CD4-positive, alpha-beta T cell treated with Interleukin-15 for 1 hour (primary cell): ENCODE results near the gene FBXO10.
A peak's percentile ranks its signal among the peaks of the same experiment; 100 is the strongest.
"Not testable (repeated sequence)": the region's sequence is repeated elsewhere in the genome, so short reads cannot be mapped to it uniquely, and the experiment has no call there.

Source experiments
- DNase-seq: peaks from one replicate; pipeline ENCODE4 v3.0.0-alpha.2; 2020

Gene FBXO10, protein sequence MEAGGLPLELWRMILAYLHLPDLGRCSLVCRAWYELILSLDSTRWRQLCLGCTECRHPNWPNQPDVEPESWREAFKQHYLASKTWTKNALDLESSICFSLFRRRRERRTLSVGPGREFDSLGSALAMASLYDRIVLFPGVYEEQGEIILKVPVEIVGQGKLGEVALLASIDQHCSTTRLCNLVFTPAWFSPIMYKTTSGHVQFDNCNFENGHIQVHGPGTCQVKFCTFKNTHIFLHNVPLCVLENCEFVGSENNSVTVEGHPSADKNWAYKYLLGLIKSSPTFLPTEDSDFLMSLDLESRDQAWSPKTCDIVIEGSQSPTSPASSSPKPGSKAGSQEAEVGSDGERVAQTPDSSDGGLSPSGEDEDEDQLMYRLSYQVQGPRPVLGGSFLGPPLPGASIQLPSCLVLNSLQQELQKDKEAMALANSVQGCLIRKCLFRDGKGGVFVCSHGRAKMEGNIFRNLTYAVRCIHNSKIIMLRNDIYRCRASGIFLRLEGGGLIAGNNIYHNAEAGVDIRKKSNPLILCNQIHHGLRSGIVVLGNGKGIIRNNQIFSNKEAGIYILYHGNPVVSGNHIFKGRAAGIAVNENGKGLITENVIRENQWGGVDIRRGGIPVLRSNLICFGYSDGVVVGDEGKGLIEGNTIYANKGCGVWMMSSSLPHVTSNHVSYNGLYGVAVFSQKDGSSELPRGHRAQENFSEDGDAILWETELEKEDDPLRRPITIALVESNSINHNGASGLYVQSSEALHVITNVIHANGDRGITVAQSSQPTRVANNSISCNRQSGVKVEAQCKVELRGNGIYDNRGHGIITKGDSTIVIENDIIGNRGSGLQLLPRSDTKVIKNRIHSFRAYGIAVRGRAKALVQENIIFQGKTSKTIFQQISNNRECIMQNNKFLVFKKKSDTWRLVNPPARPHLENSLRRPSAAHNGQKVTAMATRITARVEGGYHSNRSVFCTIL

DNA sequence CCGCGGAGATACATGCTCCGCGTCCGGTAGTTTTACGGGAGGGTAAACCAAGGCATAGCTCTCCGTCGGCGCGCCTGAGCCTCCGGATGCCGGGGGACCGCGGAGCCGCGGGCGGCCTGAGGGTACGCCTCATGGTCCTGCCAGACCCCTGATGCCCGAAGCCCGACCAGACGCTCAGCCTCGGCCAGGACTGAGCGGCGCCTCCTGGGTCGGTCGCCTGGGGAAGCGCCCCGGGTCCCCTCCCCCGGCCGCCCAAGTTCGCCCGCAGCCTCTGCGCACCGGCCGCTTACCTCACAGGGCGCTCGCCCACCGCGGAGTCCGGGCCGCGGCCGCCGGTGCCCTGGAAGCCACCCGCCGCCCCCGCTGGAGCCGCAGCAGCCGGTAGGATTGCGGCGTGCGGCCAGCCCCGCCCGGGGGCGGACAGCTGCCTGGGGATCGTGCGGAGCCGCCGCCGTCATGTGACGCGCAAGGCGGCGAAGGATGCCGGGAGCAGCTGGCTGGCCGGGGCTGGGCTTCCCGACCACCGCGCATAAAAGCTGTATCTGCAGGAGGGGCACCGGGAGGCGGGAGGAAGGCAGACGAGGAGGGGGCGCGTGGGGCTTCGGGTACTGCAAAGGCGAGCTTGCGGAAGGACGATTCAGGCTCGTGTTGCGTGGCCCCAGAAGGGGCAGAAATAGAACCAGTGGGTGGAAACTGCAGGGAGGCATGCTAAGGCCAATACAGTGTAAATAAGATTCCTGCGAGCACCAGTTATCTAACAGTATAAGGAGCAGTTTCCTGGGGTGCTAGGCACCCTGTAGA lies at the start of gene FBXO10:
FBXO10 (minus strand) TSS at position 460 of the 801 bp plus-strand sequence. CDS start 34,612 bp downstream, outside the sequence.
- DNase-seq, result peak; percentile 30

DNA sequence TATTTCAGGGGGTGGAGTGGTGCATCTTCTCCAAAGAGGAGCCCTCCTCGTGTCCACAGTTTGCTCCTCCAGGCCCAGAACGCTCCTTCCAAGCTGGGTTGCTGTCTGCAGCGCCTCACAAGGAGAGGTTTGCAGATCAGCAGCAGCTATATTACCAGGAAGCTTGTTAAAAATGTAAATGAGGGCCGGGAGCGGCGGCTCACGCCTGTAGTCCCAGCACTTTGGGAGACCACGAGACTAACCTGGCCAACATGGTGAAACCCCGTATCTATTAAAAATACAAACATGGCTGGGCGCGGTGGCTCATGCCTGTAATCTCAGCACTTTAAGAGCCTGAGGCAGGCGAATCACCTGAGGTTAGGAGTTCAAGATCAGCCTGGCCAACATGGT lies 49.6 kb upstream of the FBXO10 start:
- no peak for DNase-seq

DNA sequence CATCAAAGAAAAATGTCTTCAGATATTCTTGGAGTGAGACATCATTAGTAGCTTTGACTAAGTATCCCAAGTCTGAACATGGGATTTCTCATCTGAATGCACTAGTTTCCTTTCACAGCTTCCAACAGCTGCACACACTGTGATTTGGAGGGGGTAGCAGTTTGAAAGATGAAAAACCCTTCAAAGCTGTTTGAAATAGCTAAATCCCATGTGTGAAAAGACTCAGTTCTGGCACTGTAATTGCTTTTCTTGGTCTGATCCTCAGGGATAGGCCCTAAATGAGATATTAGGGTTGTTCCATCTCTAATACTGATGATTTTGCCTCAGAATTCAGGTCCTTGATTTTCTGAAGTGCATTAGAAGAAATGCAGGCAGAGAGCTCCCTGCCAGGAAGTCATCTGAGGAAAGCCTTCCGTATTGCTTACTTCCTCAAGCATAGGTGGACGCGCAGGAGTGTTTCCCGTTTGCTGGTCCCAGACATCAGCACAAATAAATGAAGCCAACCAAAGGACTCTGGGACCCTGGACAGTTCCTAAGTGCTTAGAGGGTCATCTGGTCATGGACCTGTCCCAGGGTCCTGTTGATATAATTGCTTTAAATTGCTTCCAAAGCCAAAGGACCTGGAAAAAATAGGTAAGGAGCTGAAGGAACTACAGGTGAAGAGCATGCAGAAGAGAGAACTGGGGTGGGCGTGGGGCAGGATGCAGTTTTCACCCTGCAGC lies 49.0 kb upstream of the FBXO10 start:
- DNase-seq, result no peak

DNA sequence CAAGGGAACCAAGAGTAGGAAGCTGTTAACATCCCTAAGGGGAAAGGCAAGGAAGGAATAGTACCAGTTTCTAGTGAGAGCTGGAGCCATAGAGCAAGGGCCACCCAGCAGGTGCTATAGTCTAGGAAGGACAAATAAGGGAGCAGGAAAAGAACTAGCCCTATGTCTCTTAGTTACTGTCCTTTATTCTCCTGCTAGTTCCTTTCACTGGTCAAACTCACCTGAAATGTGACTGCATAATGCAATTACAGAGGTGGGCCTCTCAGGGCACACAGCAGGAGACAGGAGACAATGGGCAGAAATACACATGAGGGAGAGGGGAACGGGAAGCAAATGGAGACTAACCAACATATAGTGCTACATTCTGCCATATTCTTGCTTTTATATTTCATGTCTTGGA lies 47.9 kb upstream of the FBXO10 start:
- DNase-seq, result no peak

DNA sequence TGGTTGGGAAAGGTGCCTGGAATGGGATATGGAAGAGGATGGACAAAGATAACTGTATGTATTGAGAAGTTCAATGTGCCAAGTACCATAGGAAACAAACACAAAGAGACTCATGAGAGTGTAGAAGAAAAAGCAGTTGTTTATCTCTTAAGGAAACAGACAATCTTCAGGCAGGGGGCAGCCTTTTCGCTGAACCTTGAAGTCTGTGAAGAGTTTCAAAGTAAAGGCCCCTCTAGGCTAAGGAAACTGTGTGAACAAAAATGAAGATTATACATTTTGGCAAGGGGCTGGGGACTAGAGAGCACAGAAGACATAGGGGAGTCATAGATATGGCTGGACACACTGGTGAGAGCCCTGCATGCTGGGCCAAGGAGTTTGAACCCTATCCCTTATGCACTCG lies 47.1 kb upstream of the FBXO10 start:
- no peak for DNase-seq

DNA sequence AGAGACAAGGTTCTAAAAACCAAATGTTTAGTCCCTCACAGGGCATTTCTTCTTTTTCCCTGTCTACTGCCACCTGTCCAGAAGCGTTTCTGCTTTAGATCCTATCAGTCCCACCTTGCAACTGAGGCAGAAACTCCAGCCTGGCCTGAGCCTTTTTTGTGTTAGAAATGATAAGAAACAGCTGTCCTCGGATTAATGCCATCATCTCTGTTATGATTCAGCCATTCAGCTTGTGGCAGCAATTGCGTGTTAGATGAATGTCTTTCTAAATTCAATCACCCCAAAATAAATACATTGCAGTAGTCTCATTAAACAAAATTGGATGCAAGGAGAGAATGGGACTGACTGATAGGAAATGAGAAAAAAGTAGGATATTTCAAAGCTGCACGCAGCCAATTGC lies 46.3 kb upstream of the FBXO10 start:
- DNase-seq, result no peak

DNA sequence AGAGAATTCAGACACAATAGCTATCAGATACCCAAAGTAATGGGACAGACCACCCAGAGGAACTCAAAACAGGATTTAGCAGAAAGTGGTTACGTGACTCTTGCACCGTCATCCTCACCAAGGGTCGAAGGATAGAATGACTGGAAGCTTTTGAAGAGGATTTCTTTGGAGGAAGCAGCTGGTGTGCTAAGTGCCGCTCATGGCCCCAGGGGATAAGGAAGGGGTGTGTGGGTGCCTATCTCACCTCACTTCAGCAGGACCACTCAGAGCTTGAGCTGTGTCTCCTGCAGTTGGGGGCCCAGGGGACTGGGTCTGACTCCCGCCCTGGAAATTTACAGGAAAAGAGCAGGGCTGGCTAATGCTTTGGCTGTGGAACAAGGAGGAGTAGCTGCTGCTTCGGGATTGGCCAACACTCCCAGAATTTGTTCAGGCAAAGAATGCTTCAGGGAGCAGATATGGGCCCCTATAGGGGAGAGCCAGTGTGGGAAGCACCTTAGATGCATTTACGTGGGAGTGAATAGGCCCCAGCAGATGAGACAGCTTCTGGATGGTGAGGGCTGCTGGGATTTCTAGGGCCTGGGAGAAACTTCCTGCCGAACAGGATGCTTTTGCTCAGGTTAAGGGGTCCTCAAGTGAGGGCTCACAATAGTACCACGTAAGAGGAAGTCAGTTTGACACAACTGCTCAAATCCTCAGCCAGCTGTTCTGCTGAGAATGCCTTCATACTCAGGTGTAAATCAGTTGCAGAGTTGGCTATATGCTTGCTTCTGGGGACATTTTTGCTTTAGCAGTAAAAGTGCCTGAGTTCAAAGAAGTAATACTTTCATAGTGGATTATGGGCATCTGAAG lies 45.3 kb upstream of the FBXO10 start:
- DNase-seq, result no peak

DNA sequence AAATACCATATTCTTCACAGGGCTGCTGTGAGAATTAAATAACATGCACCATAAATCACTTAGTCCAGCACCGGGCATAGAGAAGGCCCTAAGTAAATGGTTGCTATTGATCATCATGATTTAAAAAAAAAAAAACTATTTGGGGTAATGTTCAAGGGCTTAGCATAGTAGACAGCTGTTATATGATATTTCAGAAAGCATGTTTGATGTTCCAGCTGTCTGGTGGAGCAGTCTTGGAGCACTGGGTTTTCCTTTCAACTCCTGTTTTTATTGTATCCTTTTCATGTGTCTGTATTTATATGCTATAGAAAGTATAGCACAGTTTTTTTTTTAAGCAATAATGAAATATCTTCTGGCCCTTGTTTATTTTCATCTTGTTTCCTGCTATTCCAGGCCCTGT lies 44.2 kb upstream of the FBXO10 start:
- DNase-seq, result no peak

DNA sequence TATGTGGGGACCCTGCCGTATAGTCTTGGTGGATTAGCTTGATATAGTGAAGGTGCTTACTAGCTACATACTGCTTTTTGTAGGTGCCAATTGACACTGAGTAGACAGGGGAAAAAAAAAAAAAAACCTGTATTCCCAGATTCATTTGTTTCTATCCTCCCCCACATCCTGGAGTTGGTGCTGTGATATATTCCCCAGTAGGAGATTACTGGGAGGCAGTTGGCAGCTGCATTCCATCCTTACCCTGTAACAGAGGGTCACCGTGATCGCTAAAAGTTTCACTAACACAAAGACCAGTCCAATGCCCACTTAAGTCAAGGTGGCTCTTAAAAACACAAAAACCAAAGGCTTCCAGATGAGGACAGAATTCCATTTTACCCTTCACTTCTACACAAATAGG lies 43.6 kb upstream of the FBXO10 start:
- DNase-seq, result no peak

DNA sequence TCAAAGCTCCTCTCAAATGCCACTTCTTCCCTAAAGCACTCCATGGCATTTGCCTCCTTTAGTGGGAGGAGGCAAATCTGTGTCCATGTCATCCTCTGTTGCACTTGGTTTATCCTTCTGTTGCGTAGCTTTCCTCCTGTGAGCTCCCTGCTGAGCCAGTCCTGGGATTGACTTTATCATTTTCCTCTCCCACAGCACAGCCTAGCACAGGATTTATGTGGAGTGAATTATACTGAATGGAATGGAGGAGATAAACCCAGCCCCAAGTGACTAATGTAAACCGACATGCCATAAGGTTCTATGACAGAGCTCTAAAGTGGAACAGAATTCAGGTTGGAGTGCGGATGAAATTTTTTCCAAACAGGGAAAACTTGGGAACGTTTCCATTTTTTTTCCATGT lies 42.6 kb upstream of the FBXO10 start:
- DNase-seq, result no peak

DNA sequence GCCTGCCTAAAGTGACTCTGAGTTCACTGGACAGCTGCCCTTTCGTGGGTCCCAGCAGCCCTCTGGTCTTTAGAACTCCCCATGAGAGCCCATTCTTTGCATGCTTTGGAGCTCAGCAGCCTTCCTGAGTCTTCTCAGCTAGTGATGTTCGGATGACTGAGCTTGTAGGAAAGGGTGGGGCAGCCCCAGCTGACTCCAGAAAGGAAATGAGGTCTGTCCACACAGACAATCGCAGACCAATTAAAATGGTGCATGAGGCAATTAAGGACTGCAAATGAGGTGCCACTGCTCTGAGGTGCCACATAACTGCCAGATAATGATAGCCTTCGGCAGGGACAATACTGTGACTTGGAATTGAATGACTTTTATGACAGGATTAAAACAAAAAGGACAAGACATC lies 41.7 kb upstream of the FBXO10 start:
- no peak for DNase-seq

DNA sequence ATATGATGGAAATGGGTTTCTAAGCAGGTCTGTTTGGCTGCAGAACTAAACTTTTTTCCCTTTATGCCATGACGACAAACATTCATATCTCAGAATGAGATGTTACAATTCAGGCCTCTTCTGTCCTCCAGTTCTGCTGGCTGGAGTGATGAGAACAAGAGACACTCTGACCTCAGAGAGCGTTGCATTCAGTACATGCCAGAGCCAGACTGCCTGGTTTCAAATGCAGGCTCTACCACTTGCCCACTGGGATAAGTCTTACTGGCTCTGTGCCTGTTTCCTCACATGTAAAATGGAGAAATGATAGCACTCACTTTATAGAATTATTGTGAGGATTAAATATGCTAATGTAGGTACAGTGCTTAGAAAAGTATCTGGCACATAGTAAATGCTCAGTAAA lies 41.0 kb upstream of the FBXO10 start:
- DNase-seq, result no peak

DNA sequence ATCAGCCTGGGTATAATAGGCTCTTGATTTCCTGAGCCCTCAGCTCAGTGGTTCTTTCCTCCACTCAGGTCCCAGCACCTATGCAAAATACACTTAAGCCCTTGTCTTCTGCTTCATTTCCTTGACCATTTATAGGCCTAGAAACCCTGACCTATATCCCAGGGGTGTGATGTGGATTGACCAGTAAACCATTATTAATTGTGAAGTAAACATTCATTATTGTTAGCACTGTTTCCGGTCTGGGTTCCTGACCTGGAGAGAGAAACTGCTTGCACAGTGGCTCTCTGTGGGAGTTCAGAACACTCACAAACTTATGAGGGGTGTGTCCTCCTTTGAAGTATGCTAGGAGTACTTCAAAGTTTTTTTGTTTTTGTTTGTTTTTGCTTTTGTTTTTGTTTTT lies 35.8 kb upstream of the FBXO10 start:
- no peak for DNase-seq

DNA sequence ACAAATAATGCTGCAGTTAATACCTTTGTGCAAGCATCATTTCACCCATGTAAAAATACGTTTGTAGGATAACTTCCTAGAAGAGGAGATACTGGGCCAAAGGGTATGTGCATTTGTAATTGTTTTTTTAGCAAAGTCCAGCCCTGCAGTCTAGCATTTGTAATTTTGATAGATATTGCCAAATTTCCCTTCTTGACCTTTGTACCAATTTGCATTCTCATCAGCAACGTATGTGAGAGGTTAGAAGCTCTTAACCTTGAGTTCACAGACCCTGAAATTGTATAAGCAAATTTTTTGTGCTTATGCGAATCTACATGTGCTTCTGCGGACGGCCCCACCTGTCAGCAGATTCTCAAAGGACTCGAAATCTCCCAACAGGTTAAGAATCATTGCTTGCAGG lies 34.8 kb upstream of the FBXO10 start:
- DNase-seq, result no peak

DNA sequence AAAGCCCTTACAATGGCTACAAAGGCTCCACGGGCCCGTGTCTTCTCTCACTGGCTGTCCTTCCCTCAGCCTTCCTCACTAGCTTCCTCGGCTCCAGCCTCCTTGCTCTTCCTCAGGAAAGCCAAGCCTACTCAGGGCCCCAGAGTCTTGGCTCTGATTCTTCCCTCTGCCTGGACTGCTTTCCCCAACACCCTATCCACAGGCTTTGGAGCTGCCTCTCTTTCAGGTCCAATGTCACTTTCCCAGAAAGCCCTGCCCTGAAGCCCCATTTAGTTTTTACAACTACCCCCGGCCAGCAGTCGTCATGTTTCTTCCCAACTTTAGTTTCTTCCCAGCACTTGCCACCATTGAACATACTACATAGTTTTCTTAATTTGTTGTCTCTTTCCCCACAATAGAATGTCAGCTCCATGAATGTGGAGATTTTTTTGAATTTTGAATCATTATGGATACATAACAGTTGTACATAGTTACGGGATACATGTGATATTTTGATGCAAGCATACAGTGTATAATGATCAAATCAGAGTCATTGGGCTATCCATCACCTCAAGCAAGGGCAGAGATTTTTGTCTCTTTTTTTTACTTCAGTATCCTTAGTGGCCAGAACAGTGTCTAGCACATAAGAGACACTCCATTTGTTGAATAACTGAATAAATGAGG lies 33.7 kb upstream of the FBXO10 start:
- DNase-seq, result no peak

DNA sequence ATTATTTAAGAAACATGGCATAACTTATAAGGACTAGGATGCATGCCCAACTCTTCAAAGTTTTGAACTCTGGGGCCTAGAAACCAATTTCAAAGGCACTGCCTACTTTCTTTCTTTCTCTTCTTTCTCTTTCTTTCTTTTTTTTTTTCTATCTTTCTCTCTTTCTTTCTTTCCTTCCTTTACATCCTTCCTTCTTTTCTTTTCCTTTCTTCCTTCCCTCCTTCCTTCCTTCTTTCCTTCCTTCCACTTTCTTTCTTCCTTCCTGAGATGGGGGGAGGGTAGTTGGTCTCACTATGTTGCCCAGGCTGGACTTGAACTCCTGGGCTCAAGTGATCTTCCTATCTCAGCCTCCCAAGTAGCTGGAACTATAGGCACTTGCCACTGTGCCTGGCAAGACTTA lies 32.1 kb upstream of the FBXO10 start:
- DNase-seq, result no peak

DNA sequence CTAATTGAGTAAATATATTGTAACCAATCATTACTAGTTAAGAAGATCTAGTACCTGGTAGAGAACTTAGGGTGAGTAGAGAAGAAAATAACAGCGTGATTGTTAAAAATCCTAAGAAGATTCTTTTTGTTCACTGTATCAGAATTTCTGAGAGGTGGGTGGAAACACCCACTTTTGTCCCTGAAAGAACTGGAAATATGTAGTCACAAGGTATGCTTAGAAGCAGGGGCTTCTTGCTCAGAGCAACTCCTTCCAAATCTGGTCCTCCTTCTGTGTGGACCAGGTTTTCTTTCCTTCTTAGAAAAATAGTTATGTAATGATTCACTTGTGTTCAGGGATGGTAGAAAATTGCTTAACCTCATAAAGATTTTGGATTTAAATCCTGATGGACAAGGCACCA lies 28.1 kb upstream of the FBXO10 start:
- no peak for DNase-seq

DNA sequence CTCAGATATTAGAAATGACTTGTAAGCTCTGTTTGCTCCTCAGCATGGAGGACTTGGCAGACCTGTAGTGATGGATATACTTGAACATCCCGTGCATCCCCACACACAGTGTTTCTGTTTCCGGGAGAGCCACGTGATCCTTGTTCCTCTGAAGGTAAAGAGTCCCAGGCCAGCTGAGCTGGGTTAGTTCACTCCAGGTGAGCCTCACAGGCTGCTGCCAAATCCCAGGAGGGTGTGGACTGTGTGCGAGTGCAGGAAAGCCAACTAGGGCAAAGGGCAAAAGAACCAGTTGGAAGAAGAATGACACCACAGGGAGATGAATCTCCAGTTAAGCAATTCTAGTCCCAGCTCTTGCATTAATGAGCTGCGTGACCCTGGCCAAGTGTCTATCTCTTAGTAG lies 26.6 kb upstream of the FBXO10 start:
- no peak for DNase-seq

DNA sequence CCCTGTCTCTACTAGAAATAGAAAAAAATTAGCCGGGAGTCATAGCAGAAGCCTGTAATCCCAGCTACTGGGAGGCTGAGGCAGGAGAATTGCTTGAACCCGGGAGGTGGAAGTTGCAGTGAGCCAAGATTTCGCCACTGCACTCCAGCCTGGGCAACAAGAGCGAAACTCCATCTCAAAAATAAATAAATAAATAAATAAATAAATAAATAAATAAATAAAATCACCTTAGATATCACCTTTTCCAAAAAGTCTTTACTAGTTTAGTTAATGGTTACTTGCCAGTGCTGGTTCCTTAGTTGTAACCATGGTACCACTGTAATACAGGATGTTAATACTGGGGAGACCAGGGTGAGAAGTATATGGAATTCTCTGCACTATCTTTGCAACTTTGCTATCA lies 25.9 kb upstream of the FBXO10 start:
- DNase-seq, result not testable (repeated sequence)

DNA sequence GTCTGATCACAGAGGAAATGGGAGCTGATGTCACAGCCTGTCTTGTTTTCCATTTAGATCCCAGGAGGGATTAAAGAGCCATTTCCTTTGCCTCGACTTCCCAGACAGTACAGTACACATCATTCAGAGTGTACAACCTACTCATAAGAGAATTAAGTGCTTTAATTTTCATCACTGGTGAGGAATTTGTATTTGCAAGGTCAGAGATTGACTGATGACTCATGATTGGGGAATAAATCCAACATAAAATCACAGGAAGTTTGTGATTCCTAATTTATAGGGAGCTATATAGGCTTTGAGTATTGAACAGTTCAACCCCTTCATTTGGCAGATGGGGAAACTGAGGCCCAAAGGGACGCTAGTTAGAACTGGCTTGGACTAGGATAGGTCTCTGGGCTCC lies 20.3 kb upstream of the FBXO10 start:
- no peak for DNase-seq

DNA sequence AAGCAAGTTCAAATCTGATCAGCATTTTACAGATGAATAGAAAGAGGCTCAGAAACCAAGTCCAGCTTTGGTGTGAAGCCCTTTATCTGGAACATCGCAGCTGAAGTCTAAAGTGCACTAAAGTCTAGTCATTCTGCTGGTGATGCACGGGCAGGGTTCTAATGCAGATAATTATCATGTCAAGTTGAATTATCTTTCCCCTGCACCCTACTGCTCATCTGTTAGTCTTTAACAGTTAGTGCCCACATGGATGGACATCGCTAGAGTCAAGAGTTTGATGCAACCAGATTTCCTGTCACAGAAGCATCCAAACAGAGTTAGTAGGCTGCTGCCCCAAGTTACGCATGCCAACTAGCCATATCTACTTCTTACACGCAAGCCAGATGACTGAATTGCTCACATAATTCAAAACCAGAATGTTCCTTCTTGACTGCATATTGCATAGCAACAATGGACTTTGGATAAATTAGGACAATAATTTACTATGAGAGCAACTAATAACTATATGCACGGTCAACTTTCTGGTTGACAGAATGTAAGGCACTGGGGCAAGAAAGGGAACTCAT lies 17.8 kb upstream of the FBXO10 start:
- DNase-seq, result no peak
